ENCODE data around the gene GPR161.
"Not testable (repeated sequence)": the region's sequence is repeated elsewhere in the genome, so short reads cannot be mapped to it uniquely, and the experiment has no call there.

GPR161 gene

GRCh38 chr1:168136709-168137514, at the start of gene GPR161:
GPR161 (minus strand) TSS chr1:168136930; CDS start chr1:168104850, 32,080 bp downstream.
- DNase-seq, result no peak

GRCh38 chr1:168181063-168181720, 44.5 kb upstream of the GPR161 start:
- not testable (repeated sequence) for DNase-seq

GRCh38 chr1:168180148-168180524, 43.4 kb upstream of the GPR161 start:
- no peak for DNase-seq

GRCh38 chr1:168179438-168180147, 42.9 kb upstream of the GPR161 start:
- DNase-seq, result no peak

- peak; percentile 98 for DNase-seq
Measured at GRCh38 chr1:168178638-168179437, 42.1 kb upstream of the GPR161 start, which contains the start of gene TIPRL. TIPRL (plus strand) TSS chr1:168178962; CDS start chr1:168179078, 116 bp downstream.

- no peak for DNase-seq
Measured at GRCh38 chr1:168178227-168178637, 41.5 kb upstream of the GPR161 start.

GRCh38 chr1:168172250-168172915, 35.7 kb upstream of the GPR161 start:
- DNase-seq, result no peak

- DNase-seq, result no peak
Measured at GRCh38 chr1:168170564-168171508, 34.1 kb upstream of the GPR161 start.

GRCh38 chr1:168167806-168168205, 31.1 kb upstream of the GPR161 start:
- no peak for DNase-seq

- no peak for DNase-seq
Measured at GRCh38 chr1:168164771-168165170, 28.0 kb upstream of the GPR161 start.

GRCh38 chr1:168163670-168164069, 26.9 kb upstream of the GPR161 start:
- DNase-seq, result no peak

- DNase-seq, result no peak
Measured at GRCh38 chr1:168161459-168161858, 24.7 kb upstream of the GPR161 start.

- no peak for DNase-seq
Measured at GRCh38 chr1:168159979-168160378, 23.2 kb upstream of the GPR161 start.

GRCh38 chr1:168159251-168159650, 22.5 kb upstream of the GPR161 start:
- no peak for DNase-seq

- DNase-seq, result no peak
Measured at GRCh38 chr1:168157638-168158037, 20.9 kb upstream of the GPR161 start.

- DNase-seq, result no peak
Measured at GRCh38 chr1:168155910-168156309, 19.2 kb upstream of the GPR161 start.

GRCh38 chr1:168154707-168155106, 18.0 kb upstream of the GPR161 start:
- not testable (repeated sequence) for DNase-seq

GRCh38 chr1:168151935-168152334, 15.2 kb upstream of the GPR161 start:
- no peak for DNase-seq

- DNase-seq, result no peak
Measured at GRCh38 chr1:168150283-168150682, 13.6 kb upstream of the GPR161 start.

- no peak for DNase-seq
Measured at GRCh38 chr1:168148916-168149315, 12.2 kb upstream of the GPR161 start.

GRCh38 chr1:168146626-168147025, 9.9 kb upstream of the GPR161 start:
- DNase-seq, result no peak

Data from NCI-H1694 treated with DMSO at 0.1 percent for 48 hours (cell line).